AG10803 (cell line): ENCODE measurements around the gene CYP26A1.

Experiments
- DNase-seq: peaks from one replicate; pipeline ENCODE4 v3.0.0; 2010; ENCODE audit warnings: low read depth
- H3K4me3 ChIP-seq: 2 replicates; pipeline ENCODE4 v1.5.1; 2011; ENCODE audit warnings: mild to moderate bottlenecking, low read length, control low read depth
- TF ChIP-seq, protein P1 (sequence below): conservative IDR thresholded peaks from 2 replicates; pipeline ENCODE4 v1.5.1; 2011; ENCODE audit warnings: mild to moderate bottlenecking, low read length, control low read depth, inconsistent platforms

The CYP26A1 gene

GRCh38 chr10:93064874-93065660, 8.6 kb upstream of the CYP26A1 start:
- DNase-seq: no peak
- H3K4me3 ChIP-seq: no peak overlapping the region
- TF ChIP-seq, protein P1, sequence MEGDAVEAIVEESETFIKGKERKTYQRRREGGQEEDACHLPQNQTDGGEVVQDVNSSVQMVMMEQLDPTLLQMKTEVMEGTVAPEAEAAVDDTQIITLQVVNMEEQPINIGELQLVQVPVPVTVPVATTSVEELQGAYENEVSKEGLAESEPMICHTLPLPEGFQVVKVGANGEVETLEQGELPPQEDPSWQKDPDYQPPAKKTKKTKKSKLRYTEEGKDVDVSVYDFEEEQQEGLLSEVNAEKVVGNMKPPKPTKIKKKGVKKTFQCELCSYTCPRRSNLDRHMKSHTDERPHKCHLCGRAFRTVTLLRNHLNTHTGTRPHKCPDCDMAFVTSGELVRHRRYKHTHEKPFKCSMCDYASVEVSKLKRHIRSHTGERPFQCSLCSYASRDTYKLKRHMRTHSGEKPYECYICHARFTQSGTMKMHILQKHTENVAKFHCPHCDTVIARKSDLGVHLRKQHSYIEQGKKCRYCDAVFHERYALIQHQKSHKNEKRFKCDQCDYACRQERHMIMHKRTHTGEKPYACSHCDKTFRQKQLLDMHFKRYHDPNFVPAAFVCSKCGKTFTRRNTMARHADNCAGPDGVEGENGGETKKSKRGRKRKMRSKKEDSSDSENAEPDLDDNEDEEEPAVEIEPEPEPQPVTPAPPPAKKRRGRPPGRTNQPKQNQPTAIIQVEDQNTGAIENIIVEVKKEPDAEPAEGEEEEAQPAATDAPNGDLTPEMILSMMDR: no peak

DNA sequence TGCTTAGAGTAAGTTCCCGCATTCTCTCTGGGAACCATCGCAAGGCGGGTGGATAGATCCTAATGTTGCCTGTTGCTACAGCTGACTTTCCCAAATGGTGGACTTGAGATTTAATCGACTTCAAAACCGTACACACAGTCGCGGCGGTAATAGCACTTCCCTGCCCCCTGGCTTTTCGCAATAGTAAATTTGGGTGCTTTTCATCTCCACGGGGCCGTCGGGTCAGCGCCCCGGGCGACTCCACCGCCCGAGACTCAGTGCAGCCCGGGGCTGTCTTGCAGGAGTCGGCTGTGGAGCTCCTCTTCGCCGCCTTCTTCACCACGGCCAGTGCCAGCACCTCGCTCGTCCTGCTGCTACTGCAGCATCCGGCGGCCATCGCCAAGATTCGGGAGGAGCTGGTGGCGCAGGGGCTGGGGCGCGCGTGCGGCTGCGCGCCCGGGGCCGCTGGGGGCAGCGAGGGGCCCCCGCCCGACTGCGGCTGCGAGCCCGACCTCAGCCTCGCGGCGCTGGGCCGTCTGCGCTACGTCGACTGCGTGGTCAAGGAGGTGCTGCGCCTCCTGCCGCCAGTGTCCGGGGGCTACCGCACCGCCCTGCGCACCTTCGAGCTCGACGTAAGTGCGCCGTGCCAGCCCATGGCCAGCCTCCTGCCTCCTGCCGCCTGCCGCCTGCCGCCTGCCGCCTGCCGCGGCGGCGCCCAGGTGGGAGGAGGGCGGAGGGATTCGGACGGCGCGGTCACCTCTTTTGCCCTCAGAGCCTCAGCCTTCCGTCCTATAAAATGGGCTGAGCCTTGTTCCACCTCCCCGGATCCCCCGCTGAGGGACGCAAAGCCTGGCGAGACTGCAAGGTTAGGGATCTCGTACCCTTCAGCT, 7.8 kb upstream of the CYP26A1 start:
- peak overlapping the region; percentile 12; the same call in 1 of the 2 replicates for H3K4me3 ChIP-seq
- no peak for DNase-seq
- TF ChIP-seq, protein P1: no peak

GRCh38 chr10:93066544-93066913, 7.2 kb upstream of the CYP26A1 start:
- no peak for DNase-seq
- H3K4me3 ChIP-seq: no peak overlapping the region
- TF ChIP-seq, protein P1: no peak

DNA sequence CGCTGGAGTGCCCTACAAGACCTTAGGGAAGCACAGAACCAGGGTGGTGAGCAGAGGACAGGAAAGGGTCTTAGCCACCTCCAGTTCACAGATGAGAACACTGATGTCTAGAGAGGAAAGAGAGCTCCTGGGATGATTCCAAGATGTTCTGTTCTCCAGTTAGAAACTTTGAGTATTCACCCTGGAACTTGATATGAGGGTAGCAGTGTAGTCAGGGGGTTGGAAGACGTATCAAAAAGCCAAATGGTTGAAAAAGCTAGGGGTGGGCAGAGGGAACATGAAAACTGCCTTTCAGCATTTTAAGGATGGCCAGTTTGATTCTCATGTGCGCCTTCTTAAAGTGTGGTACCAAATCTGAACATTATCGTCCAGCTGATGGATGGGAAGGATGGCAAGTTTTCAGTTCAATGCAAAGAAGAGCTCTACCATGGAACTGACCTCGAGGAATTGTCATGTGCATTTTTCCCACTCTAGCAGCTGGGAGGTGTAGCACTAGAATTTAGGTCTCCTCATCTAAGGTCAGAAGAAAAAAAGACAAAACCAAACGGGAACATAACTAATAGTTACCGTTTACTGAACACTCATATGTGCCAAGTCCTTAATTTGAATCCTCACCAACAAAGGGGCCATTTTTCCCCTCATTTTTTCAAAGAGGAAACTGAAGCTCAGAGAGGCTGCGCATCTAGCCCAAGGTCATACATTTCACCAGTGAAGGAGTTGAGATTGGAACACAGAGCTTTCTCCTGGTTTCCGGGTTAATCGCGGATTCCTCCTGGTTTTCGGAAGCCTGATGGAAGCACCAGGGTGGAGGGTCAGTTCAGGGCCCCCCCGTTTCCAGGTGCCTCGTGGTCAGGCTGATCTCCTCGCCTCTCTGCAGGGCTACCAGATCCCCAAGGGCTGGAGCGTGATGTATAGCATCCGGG, 6.0 kb upstream of the CYP26A1 start:
- H3K4me3 ChIP-seq: no peak overlapping the region
- DNase-seq: no peak
- TF ChIP-seq, protein P1: no peak

GRCh38 chr10:93068411-93069244, 5.1 kb upstream of the CYP26A1 start:
- DNase-seq: peak; percentile 30
- no peak overlapping the region for H3K4me3 ChIP-seq
- TF ChIP-seq, protein P1: no peak

DNA sequence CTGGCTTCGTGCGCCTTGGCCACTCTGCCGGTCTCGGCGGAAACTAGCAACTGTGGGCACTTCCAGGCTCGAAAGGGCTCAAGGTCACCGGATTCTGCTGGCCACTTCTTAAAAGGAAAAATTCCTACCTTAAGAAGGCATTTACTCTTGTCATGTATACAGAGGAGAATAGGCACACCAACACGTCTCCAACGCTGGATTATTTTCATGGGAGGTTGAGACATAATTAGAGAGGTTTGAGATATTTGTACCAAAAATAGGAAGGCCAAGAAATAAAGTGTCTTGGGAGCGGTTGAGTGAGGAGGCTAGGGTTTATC, 4.5 kb upstream of the CYP26A1 start:
- TF ChIP-seq, protein P1: no peak
- H3K4me3 ChIP-seq: no peak overlapping the region
- DNase-seq: no peak
